Activated CD4-positive, alpha-beta T cell treated with anti-CD3 and anti-CD28 coated beads for 36 hours (primary cell): ENCODE measurements around the gene CCDC91. TPM values are rescaled to one million over a fixed set of nuclear protein-coding genes. Genes with fewer than 3 reads are reported as not detected.

Source experiments
- ATAC-seq: fragments of 200-7000 bp; cut with Tn5 transposase; one replicate; pipeline ENCODE4 v1.10.0; 2021; ENCODE audit warnings: mild to moderate bottlenecking, moderate library complexity
- CTCF ChIA-PET: fragments of 350-600 bp; sonication (Branson Sonifier 250); formaldehyde crosslinking; loops from one replicate; lab custom pipeline; 2021; ENCODE audit warnings: antibody characterized with exemption; lab: Charles Lee
- POLR2A ChIA-PET: fragments of 350-600 bp; sonication (Branson Sonifier 250); formaldehyde crosslinking; loops from one replicate; lab custom pipeline; 2021; ENCODE audit warnings: antibody characterized with exemption, inconsistent platforms; lab: Charles Lee
- DNase-seq: peaks from one replicate; pipeline ENCODE4 v3.0.0-alpha.2; 2020
- H3K27ac Mint-ChIP-seq: one replicate; pipeline ENCODE4 v1.8.0; 2021; ENCODE audit warnings: mixed read lengths
- H3K27me3 Mint-ChIP-seq: one replicate; pipeline ENCODE4 v1.8.0; 2021; ENCODE audit warnings: mixed read lengths
- H3K36me3 Mint-ChIP-seq: one replicate; pipeline ENCODE4 v1.8.0; 2021; ENCODE audit warnings: low read depth, mixed read lengths
- H3K4me1 Mint-ChIP-seq: one replicate; pipeline ENCODE4 v1.8.0; 2021; ENCODE audit warnings: mixed read lengths
- H3K4me3 Mint-ChIP-seq: one replicate; pipeline ENCODE4 v1.8.0; 2021; ENCODE audit warnings: mild to moderate bottlenecking, moderate library complexity, mixed read lengths
- H3K9me3 Mint-ChIP-seq: one replicate; pipeline ENCODE4 v1.8.0; 2021; ENCODE audit warnings: low read depth, mixed read lengths
- intact Hi-C, 2 experiments: fragments of 100-400 bp; cut with DNase I in 1 of 2; cut with micrococcal nuclease in 1 of 2; formaldehyde crosslinking; loops; one replicate each; pipeline versions ENCODE4 v1.14.2 to v1.15.1; 2022 to 2024; cut with DNase I, micrococcal nuclease
- total RNA-seq, 2 experiments: library from RNA; stranded (reverse); gene quantifications; one replicate each; pipeline ENCODE4 v1.2.3, GENCODE V29; 2021

CCDC91 gene
- total RNA-seq, 2 experiments from 2014 or later = 13.9 to 16.0 TPM

- ChIA-PET POLR2A (no interaction called here), CTCF (no interaction called here)
- DNase-seq (no peak), ATAC-seq (no peak)
- Mint-ChIP-seq H3K27me3 (no peaks in the 10 kb centered on the region), H3K4me1 (no peaks in the 10 kb centered on the region), H3K9me3 (no peaks in the 10 kb centered on the region), H3K4me3 (no peak overlapping the region), H3K36me3 (peaks cover 17% of the 10 kb centered on the region), H3K27ac (no peak overlapping the region)
- intact Hi-C loops = no loop called here
Measured at GRCh38 chr12:28421374-28421773, 231.1 kb downstream of the CCDC91 start.

GRCh38 chr12:28424965-28425364 is 234.7 kb downstream of the CCDC91 start:
- H3K27ac Mint-ChIP-seq = no peak overlapping the region
- ChIA-PET POLR2A (no interaction called here), CTCF (no interaction called here)
- no peaks in the 10 kb centered on the region for H3K27me3 Mint-ChIP-seq
- intact Hi-C loops = no loop called here
- ATAC-seq (no peak), DNase-seq (no peak)
- no peak overlapping the region for H3K4me3 Mint-ChIP-seq
- no peaks in the 10 kb centered on the region for H3K9me3 Mint-ChIP-seq
- H3K36me3 Mint-ChIP-seq = peaks cover 15% of the 10 kb centered on the region
- no peaks in the 10 kb centered on the region for H3K4me1 Mint-ChIP-seq

- intact Hi-C loops = no loop called here
- ChIA-PET CTCF (interaction anchor here (1.6 kb wide), 1 partner anchor 10 kb away, joined by 4 read pairs; no protein-coding TSS in a partner anchor), POLR2A (no interaction called here)
- H3K4me1 Mint-ChIP-seq = no peaks in the 10 kb centered on the region
- no peaks in the 10 kb centered on the region for H3K9me3 Mint-ChIP-seq
- H3K27ac Mint-ChIP-seq = no peak overlapping the region
- ATAC-seq (no peak), DNase-seq (no peak)
- peaks cover 12% of the 10 kb centered on the region for H3K36me3 Mint-ChIP-seq
- H3K27me3 Mint-ChIP-seq = no peaks in the 10 kb centered on the region
- no peak overlapping the region for H3K4me3 Mint-ChIP-seq
Measured at GRCh38 chr12:28425526-28425925, 235.3 kb downstream of the CCDC91 start.

GRCh38 chr12:28427046-28427445 is 236.8 kb downstream of the CCDC91 start:
- DNase-seq = no peak

GRCh38 chr12:28440081-28440608 is 249.9 kb downstream of the CCDC91 start:
- intact Hi-C loops = no loop called here
- Mint-ChIP-seq H3K4me3 (no peak overlapping the region), H3K4me1 (peaks cover 2% of the 10 kb centered on the region), H3K36me3 (peaks cover 2% of the 10 kb centered on the region), H3K27me3 (no peaks in the 10 kb centered on the region), H3K9me3 (no peaks in the 10 kb centered on the region), H3K27ac (no peak overlapping the region)
- DNase-seq (no peak), ATAC-seq (no peak)
- ChIA-PET POLR2A (no interaction called here), CTCF (interaction anchor here (0.7 kb wide), 1 partner anchor 250 kb away, joined by 5 read pairs; the partner anchor contains the start of gene CCDC91)

More at GRCh38 chr12:28427046-28427445, 236.8 kb downstream of the CCDC91 start:
- H3K27me3 Mint-ChIP-seq = no peaks in the 10 kb centered on the region
- intact Hi-C loops = no loop called here
- no peak overlapping the region for H3K27ac Mint-ChIP-seq
- ATAC-seq = no peak
- CTCF ChIA-PET = interaction anchor here (1.6 kb wide), 1 partner anchor 11 kb away, joined by 4 read pairs; no protein-coding TSS in a partner anchor
- POLR2A ChIA-PET = no interaction called here
- no peaks in the 10 kb centered on the region for H3K4me1 Mint-ChIP-seq
- peaks cover 6% of the 10 kb centered on the region for H3K36me3 Mint-ChIP-seq
- no peak overlapping the region for H3K4me3 Mint-ChIP-seq
- no peaks in the 10 kb centered on the region for H3K9me3 Mint-ChIP-seq

- ATAC-seq (no peak), DNase-seq (no peak)
- CTCF ChIA-PET = no interaction called here
- no peaks in the 10 kb centered on the region for H3K27me3 Mint-ChIP-seq
- H3K4me3 Mint-ChIP-seq = no peak overlapping the region
- peaks cover 2% of the 10 kb centered on the region for H3K4me1 Mint-ChIP-seq
- no peaks in the 10 kb centered on the region for H3K9me3 Mint-ChIP-seq
- POLR2A ChIA-PET = no interaction called here
- peaks cover 2% of the 10 kb centered on the region for H3K36me3 Mint-ChIP-seq
- intact Hi-C loops = no loop called here
- H3K27ac Mint-ChIP-seq = no peak overlapping the region
Measured at GRCh38 chr12:28442101-28442500, 251.8 kb downstream of the CCDC91 start.

GRCh38 chr12:28443337-28443736 is 253.1 kb downstream of the CCDC91 start:
- no peaks in the 10 kb centered on the region for H3K9me3 Mint-ChIP-seq
- ChIA-PET CTCF (no interaction called here), POLR2A (no interaction called here)
- intact Hi-C loops = no loop called here
- DNase-seq (no peak), ATAC-seq (no peak)
- H3K27me3 Mint-ChIP-seq = no peaks in the 10 kb centered on the region
- H3K36me3 Mint-ChIP-seq = peaks cover 2% of the 10 kb centered on the region
- H3K4me3 Mint-ChIP-seq = no peak overlapping the region
- peaks cover 2% of the 10 kb centered on the region for H3K4me1 Mint-ChIP-seq
- no peak overlapping the region for H3K27ac Mint-ChIP-seq

GRCh38 chr12:28446031-28446430 is 255.8 kb downstream of the CCDC91 start:
- Mint-ChIP-seq H3K36me3 (peaks cover 3% of the 10 kb centered on the region), H3K4me1 (no peaks in the 10 kb centered on the region), H3K9me3 (no peaks in the 10 kb centered on the region), H3K4me3 (no peak overlapping the region), H3K27me3 (no peaks in the 10 kb centered on the region), H3K27ac (no peak overlapping the region)
- ChIA-PET POLR2A (no interaction called here), CTCF (no interaction called here)
- no peak for ATAC-seq
- no peak for DNase-seq
- intact Hi-C loops = no loop called here

GRCh38 chr12:28453686-28454085 is 263.4 kb downstream of the CCDC91 start:
- POLR2A ChIA-PET = no interaction called here
- intact Hi-C loops = no loop called here
- ATAC-seq (no peak), DNase-seq (no peak)
- Mint-ChIP-seq H3K36me3 (peaks cover 21% of the 10 kb centered on the region), H3K4me3 (no peak overlapping the region), H3K4me1 (no peaks in the 10 kb centered on the region), H3K9me3 (no peaks in the 10 kb centered on the region), H3K27me3 (no peaks in the 10 kb centered on the region), H3K27ac (no peak overlapping the region)
- CTCF ChIA-PET = no interaction called here

GRCh38 chr12:28456934-28457710 is 266.9 kb downstream of the CCDC91 start:
- H3K4me1 Mint-ChIP-seq = no peaks in the 10 kb centered on the region
- no peaks in the 10 kb centered on the region for H3K9me3 Mint-ChIP-seq
- intact Hi-C loops = no loop called here
- no peak overlapping the region for H3K4me3 Mint-ChIP-seq
- H3K27me3 Mint-ChIP-seq = no peaks in the 10 kb centered on the region
- ATAC-seq = no peak
- ChIA-PET POLR2A (no interaction called here), CTCF (no interaction called here)
- peaks cover 31% of the 10 kb centered on the region for H3K36me3 Mint-ChIP-seq
- no peak overlapping the region for H3K27ac Mint-ChIP-seq
- DNase-seq = no peak

- POLR2A ChIA-PET = no interaction called here
Measured at GRCh38 chr12:28457785-28458184, 267.5 kb downstream of the CCDC91 start.

GRCh38 chr12:28459481-28459880 is 269.2 kb downstream of the CCDC91 start:
- Mint-ChIP-seq H3K36me3 (peaks cover 38% of the 10 kb centered on the region), H3K9me3 (no peaks in the 10 kb centered on the region), H3K27me3 (no peaks in the 10 kb centered on the region), H3K27ac (no peak overlapping the region), H3K4me1 (no peaks in the 10 kb centered on the region), H3K4me3 (no peak overlapping the region)
- intact Hi-C loops = no loop called here
- ATAC-seq (no peak), DNase-seq (no peak)
- POLR2A ChIA-PET = interaction anchor here (0.6 kb wide), 1 partner anchor 12 kb away, joined by 4 read pairs; no protein-coding TSS in a partner anchor
- CTCF ChIA-PET = no interaction called here

More at GRCh38 chr12:28457785-28458184, 267.5 kb downstream of the CCDC91 start:
- H3K36me3 Mint-ChIP-seq = peaks cover 31% of the 10 kb centered on the region
- H3K9me3 Mint-ChIP-seq = no peaks in the 10 kb centered on the region
- CTCF ChIA-PET = no interaction called here
- ATAC-seq (no peak), DNase-seq (no peak)
- no peak overlapping the region for H3K4me3 Mint-ChIP-seq
- H3K27ac Mint-ChIP-seq = no peak overlapping the region
- H3K4me1 Mint-ChIP-seq = no peaks in the 10 kb centered on the region
- no peaks in the 10 kb centered on the region for H3K27me3 Mint-ChIP-seq
- intact Hi-C loops = no loop called here
